GM12878 (cell line): ENCODE data around the gene USP25. TPM values are rescaled to one million over a fixed set of nuclear protein-coding genes. Genes with fewer than 3 reads are reported as not detected.

ENCODE experiments used
- ATAC-seq: fragments of 200-7000 bp; cut with Tn5 transposase; 3 replicates; pipeline ENCODE4 v1.9.1; 2020; ENCODE audit warnings: mild to moderate bottlenecking, moderate library complexity
- BruUV-seq: library from RNA; stranded (reverse); fragments of 400-500 nt; replicated peaks from 2 replicates; lab custom pipeline; 2021; lab: Mats Ljungman, UMichigan
- CTCF ChIA-PET: fragments of 300-600 bp; sonication (Branson Sonifier 250); formaldehyde crosslinking; extraction: SDS; loops from one replicate; lab custom pipeline; 2021; ENCODE audit warnings: inconsistent platforms; lab: Yijun Ruan, JAX
- POLR2A ChIA-PET: fragments of 350-600 bp; formaldehyde crosslinking; extraction: SDS; loops from one replicate; lab custom pipeline; 2021; ENCODE audit warnings: inconsistent platforms; lab: Charles Lee
- RAD21 ChIA-PET: fragments of 300-600 bp; sonication (Branson Sonifier 250); formaldehyde crosslinking; loops from one replicate; lab custom pipeline; 2023; ENCODE audit warnings: antibody characterized with exemption; ENCODE audit not compliant: unreplicated experiment; lab: Charles Lee
- SMC1A ChIA-PET: fragments of 300-600 bp; sonication (Branson Sonifier 250); formaldehyde crosslinking; loops from one replicate; lab custom pipeline; 2023; ENCODE audit not compliant: unreplicated experiment, uncharacterized antibody; lab: Charles Lee
- DNase-seq: peaks from one replicate; pipeline ENCODE4 v3.0.0-alpha.2; 2011; ENCODE audit warnings: low read depth, low spot score
- FAIRE-seq: peaks from 3 replicates; lab custom pipeline; 2011; peaks lifted over from hg19 to GRCh38; lab: Jason Lieb, UNC
- H2AFZ ChIP-seq: 2 replicates; pipeline ENCODE4 v1.6.0; 2011; ENCODE audit warnings: low read depth, low read length, control low read depth; ENCODE audit not compliant: control insufficient read depth
- H3K27ac ChIP-seq: 2 replicates; pipeline ENCODE4 v1.5.1; 2011; ENCODE audit warnings: control low read depth; ENCODE audit not compliant: control insufficient read depth, insufficient read depth
- H3K27me3 ChIP-seq, 2 experiments: replicated peaks in 1 of 2; 2 replicates each; pipeline versions ENCODE4 v1.6.0 to v1.6.1; 2011; ENCODE audit warnings: low read length in 1 of 2; ENCODE audit not compliant: control insufficient read depth in 2 of 2, insufficient read depth in 2 of 2
- H3K36me3 ChIP-seq, 2 experiments: 2 replicates each; pipeline ENCODE4 v1.5.1; 2011; ENCODE audit warnings: low read length in 1 of 2; ENCODE audit not compliant: control insufficient read depth in 2 of 2, insufficient read depth in 2 of 2
- H3K4me1 ChIP-seq: 2 replicates; pipeline ENCODE4 v1.6.1; 2011; ENCODE audit warnings: mild to moderate bottlenecking, low read length, moderate library complexity, mixed read lengths; ENCODE audit not compliant: control insufficient read depth, insufficient read depth
- H3K4me2 ChIP-seq: 2 replicates; pipeline ENCODE4 v1.6.0; 2011; ENCODE audit warnings: control low read depth; ENCODE audit not compliant: control insufficient read depth, insufficient read depth
- H3K4me3 ChIP-seq: fragments of 200-600 bp; sonication (generic); 2 replicates; pipeline ENCODE4 v1.5.1; 2016
- H3K79me2 ChIP-seq: 2 replicates; pipeline ENCODE4 v1.6.0; 2011; ENCODE audit warnings: low read length; ENCODE audit not compliant: control insufficient read depth, insufficient read depth
- H3K9ac ChIP-seq: 2 replicates; pipeline ENCODE4 v1.8.0; 2011; ENCODE audit warnings: low read length, control low read depth, mixed read lengths; ENCODE audit not compliant: control insufficient read depth, insufficient read depth
- H3K9me3 ChIP-seq: replicated peaks from 3 replicates; pipeline ENCODE4 v1.5.1; 2011; ENCODE audit warnings: mild to moderate bottlenecking, low read length; ENCODE audit not compliant: control insufficient read depth, insufficient read depth
- H4K20me1 ChIP-seq: 2 replicates; pipeline ENCODE4 v1.6.0; 2011; ENCODE audit not compliant: control insufficient read depth, insufficient read depth
- BACH1 ChIP-seq: fragments of 450-650 bp; IDR thresholded peaks from 2 replicates; pipeline ENCODE4 v1.6.1; 2017; ENCODE audit warnings: mild to moderate bottlenecking, borderline replicate concordance
- BCL11A ChIP-seq: IDR thresholded peaks from 2 replicates; pipeline ENCODE4 v1.6.1; 2011; ENCODE audit warnings: low read depth, low read length
- EP300 ChIP-seq, 2 experiments: fragments of 150-350 bp in 1 of 2; IDR thresholded peaks; 2 replicates each; pipeline ENCODE4 v1.6.1; 2011 to 2012; ENCODE audit warnings: low read depth in 2 of 2, low read length in 2 of 2, borderline replicate concordance in 1 of 2, improper control_type of control experiment in 1 of 2, inconsistent platforms in 1 of 2; ENCODE audit not compliant: control insufficient read depth in 1 of 2
- KLF5 ChIP-seq: fragments of 450-650 bp; IDR thresholded peaks from 2 replicates; pipeline ENCODE4 v1.6.1; 2014; ENCODE audit warnings: mild to moderate bottlenecking; ENCODE audit not compliant: partially characterized antibody
- NFXL1 ChIP-seq: fragments of 450-650 bp; IDR thresholded peaks from 2 replicates; pipeline ENCODE4 v1.6.1; 2017; ENCODE audit warnings: antibody characterized with exemption, mild to moderate bottlenecking, borderline replicate concordance
- NR2C1 ChIP-seq: fragments of 450-650 bp; IDR thresholded peaks from 2 replicates; pipeline ENCODE4 v1.6.1; 2017; ENCODE audit warnings: antibody characterized with exemption, mild to moderate bottlenecking, moderate library complexity
- SRF ChIP-seq, 2 experiments: IDR thresholded peaks; 2 replicates each; pipeline ENCODE4 v1.6.1; 2011; ENCODE audit warnings: low read depth in 2 of 2, low read length in 2 of 2, mild to moderate bottlenecking in 1 of 2, moderate library complexity in 1 of 2
- TCF12 ChIP-seq: IDR thresholded peaks from 2 replicates; pipeline ENCODE4 v1.6.1; 2011; ENCODE audit warnings: low read depth, mild to moderate bottlenecking, low read length
- ZNF274 ChIP-seq: IDR thresholded peaks from one replicate; pipeline ENCODE4 v1.8.0; 2011; ENCODE audit not compliant: insufficient read length, insufficient read depth
- ZZZ3 ChIP-seq: IDR thresholded peaks from 2 replicates; pipeline ENCODE4 v1.6.1; 2011; ENCODE audit warnings: low read depth; ENCODE audit not compliant: control insufficient read depth, insufficient read length
- WGBS: methylation state at CpG from one replicate; pipeline ENCODE4 v1.1.6; 2016; ENCODE audit warnings: low lambda C conversion rate; ENCODE audit not compliant: insufficient replicate concordance, insufficient coverage; ENCODE audit errors: missing lambda C conversion rate; 5-methylcytosine and 5-hydroxymethylcytosine counted together
- in situ Hi-C: fragments of 300-500 bp; cut with MboI; formaldehyde crosslinking; loops from 9 replicates; pipeline ENCODE4 v1.14.3; 2018; ENCODE audit warnings: mixed read lengths
- intact Hi-C: fragments of 100-400 bp; cut with micrococcal nuclease; formaldehyde crosslinking; loops from one replicate; pipeline ENCODE4 v1.14.2; 2022; ENCODE audit not compliant: unreplicated experiment
- polyA plus RNA-seq, 11 experiments: library from polyadenylated mRNA; depleted of rRNA in 4 of 11; unstranded in 6 of 11; stranded (reverse) in 5 of 11; fragments of >200 nt; fragmentation: Nextera tagmentation in 4 of 11; fragmentation: Illumina TruSeq in 1 of 11; extraction: Ambion mirVana in 4 of 11; extraction: Trizol in 1 of 11; gene quantifications; 1 replicate in 1 of 11; 2 replicates in 10 of 11; pipeline versions ENCODE4 v1.2.1 to v1.2.3, GENCODE V29; 2011 to 2016; ENCODE audit warnings: inconsistent platforms in 2 of 11, missing spikeins in 2 of 11, low read depth in 1 of 11
- total RNA-seq, 4 experiments: library from RNA; depleted of rRNA in 3 of 4; stranded (reverse); fragments of >200 nt in 3 of 4; fragmentation: Illumina TruSeq in 1 of 4; extraction: Trizol in 1 of 4; gene quantifications; 2 replicates each; pipeline versions ENCODE4 v1.2.1 to v1.2.3, GENCODE V29; 2013 to 2021

Gene USP25
- total and polyA plus RNA-seq, 10 of the 15 experiments (the other 5 are each of a cell fraction or from before 2014, with no cell fraction given) = 1.5 to 31.3 (median 23.4) TPM

GRCh38 chr21:15853126-15853525 is 123.3 kb downstream of the USP25 start:
- Histone ChIP-seq H2AFZ (no peak overlapping the region), H3K4me1 (no peaks in the 10 kb centered on the region), H3K9me3 (no peaks in the 10 kb centered on the region), H3K4me3 (no peak overlapping the region), H3K9ac (no peak overlapping the region), H3K79me2 (no peaks in the 10 kb centered on the region), H3K4me2 (no peak overlapping the region), H4K20me1 (no peaks in the 10 kb centered on the region), H3K36me3 (peaks cover 0 to 4% of the 10 kb centered on the region in 2 experiments; a peak in 1 of 4 replicates)
- 99% methylated on average over 3 of the region's 3 CpGs for WGBS
- BruUV-seq = no TSS peak
- DNase-seq (no peak), ATAC-seq (no peak)
- ChIA-PET CTCF (no interaction called here), SMC1A (no interaction called here), RAD21 (no interaction called here), POLR2A (no interaction called here)
- intact Hi-C loops = no loop called here
- TF ChIP-seq NFXL1 (no peak), ZNF274 (no peak), BCL11A (no peak), ZZZ3 (no peak), SRF (IDR thresholded peaks at IDR 0.05; ENCODE audit: low read depth in 2 of 2, low read length in 2 of 2) (no peak), KLF5 (no peak), EP300 (IDR thresholded peaks at IDR 0.05; ENCODE audit: borderline replicate concordance in 1 of 2, control insufficient read depth in 1 of 2, low read depth in 2 of 2, low read length in 2 of 2) (no peak), BACH1 (no peak), NR2C1 (no peak), TCF12 (no peak)
- TF ChIP-seq, all 136 proteins: peak for 0
- in situ Hi-C loops = no loop called here
- FAIRE-seq = no peak
- Histone ChIP-seq H3K27ac (no peak overlapping the region), H3K27me3 (no peaks in the 10 kb centered on the region)
